Epithelial cell of esophagus (primary cell): ENCODE results near the gene ZSCAN4.
A peak's percentile ranks its signal among the peaks of the same experiment; 100 is the strongest.

Experiments used
- DNase-seq: peaks from one replicate; pipeline ENCODE4 v3.0.0; 2010; ENCODE audit warnings: low read depth
- H3K4me3 ChIP-seq: 2 replicates; pipeline ENCODE4 v1.5.1; 2011; ENCODE audit warnings: mild to moderate bottlenecking, low read length, control low read depth
- TF ChIP-seq, protein P1 (sequence below): IDR thresholded peaks from 2 replicates; pipeline ENCODE4 v1.5.1; 2011; ENCODE audit warnings: low read depth, mild to moderate bottlenecking, low read length, control low read depth, inconsistent platforms; ENCODE audit not compliant: insufficient read depth; ENCODE audit errors: missing control alignments

ZSCAN4 gene

GRCh38 chr19:57641715-57642234, 27.0 kb upstream of the ZSCAN4 start:
- no peak for DNase-seq
- TF ChIP-seq, protein P1, sequence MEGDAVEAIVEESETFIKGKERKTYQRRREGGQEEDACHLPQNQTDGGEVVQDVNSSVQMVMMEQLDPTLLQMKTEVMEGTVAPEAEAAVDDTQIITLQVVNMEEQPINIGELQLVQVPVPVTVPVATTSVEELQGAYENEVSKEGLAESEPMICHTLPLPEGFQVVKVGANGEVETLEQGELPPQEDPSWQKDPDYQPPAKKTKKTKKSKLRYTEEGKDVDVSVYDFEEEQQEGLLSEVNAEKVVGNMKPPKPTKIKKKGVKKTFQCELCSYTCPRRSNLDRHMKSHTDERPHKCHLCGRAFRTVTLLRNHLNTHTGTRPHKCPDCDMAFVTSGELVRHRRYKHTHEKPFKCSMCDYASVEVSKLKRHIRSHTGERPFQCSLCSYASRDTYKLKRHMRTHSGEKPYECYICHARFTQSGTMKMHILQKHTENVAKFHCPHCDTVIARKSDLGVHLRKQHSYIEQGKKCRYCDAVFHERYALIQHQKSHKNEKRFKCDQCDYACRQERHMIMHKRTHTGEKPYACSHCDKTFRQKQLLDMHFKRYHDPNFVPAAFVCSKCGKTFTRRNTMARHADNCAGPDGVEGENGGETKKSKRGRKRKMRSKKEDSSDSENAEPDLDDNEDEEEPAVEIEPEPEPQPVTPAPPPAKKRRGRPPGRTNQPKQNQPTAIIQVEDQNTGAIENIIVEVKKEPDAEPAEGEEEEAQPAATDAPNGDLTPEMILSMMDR: no peak
- H3K4me3 ChIP-seq: no peak overlapping the region

DNA sequence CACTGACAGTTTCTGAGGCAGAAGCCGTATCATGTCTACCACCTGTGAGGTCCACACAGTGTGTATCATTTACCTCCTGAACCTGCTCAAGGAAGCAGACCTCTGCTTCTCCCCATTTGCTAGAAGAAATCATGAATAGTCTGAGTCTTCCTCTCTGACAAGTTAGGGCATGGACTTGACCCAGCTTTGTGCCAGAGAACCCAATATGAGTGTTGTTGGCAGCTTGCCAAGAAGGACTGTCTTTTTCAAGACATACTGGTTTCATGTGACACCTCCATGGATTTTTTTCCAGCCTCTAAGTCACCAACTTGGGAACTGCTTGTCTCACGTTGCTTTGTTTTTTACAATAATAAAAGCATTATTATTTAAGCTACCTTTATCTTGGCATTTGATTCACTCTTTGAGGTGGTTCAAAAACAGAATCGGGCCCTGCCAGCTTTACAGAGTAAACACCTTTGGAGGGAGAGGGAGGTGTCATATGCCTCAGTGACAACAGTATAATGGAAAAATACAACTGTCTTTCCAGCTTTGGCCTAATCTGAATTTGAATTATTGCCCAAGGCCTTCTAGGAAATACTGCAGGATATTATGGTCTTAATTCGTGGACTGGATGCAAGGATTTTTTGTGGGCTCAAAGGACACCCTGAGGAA, 26.2 kb upstream of the ZSCAN4 start:
- peak; percentile 94 for DNase-seq
- TF ChIP-seq, protein P1: no peak
- no peak overlapping the region for H3K4me3 ChIP-seq

DNA sequence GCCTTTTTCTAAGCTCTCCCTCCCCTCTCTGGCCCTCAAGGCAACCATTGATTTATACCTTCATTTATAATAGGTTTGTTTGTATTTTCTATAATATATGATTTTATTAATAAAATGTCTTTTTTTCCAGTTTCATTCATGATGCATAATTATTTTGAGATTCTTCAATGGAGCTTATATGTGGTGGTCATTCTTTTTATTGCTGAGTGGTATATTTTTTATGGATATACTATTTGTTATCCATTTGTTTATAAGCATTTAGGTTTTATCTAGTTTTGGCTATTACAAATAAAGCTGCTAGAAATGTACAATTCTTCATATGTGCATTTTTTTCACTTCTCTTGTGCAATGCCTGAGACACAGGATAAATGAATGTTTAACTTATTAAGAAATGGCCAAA, 25.0 kb upstream of the ZSCAN4 start:
- no peak for DNase-seq
- TF ChIP-seq, protein P1: no peak
- no peak overlapping the region for H3K4me3 ChIP-seq

- no peak for DNase-seq
- H3K4me3 ChIP-seq: no peak overlapping the region
- TF ChIP-seq, protein P1: no peak
Measured at GRCh38 chr19:57648331-57649003, 20.3 kb upstream of the ZSCAN4 start.

GRCh38 chr19:57651654-57651996, 17.1 kb upstream of the ZSCAN4 start:
- TF ChIP-seq, protein P1: peak; percentile 11
- DNase-seq: no peak
- peak overlapping the region; percentile 14 for H3K4me3 ChIP-seq

- TF ChIP-seq, protein P1: no peak
- H3K4me3 ChIP-seq: no peak overlapping the region
- no peak for DNase-seq
Measured at GRCh38 chr19:57653689-57654088, 15.0 kb upstream of the ZSCAN4 start.
